HCT116 (cell line): ENCODE measurements around the gene DIAPH3.

Source experiments
- ATF3 ChIP-seq: IDR thresholded peaks from 2 replicates; pipeline ENCODE4 v1.6.1; 2012
- CTCF ChIP-seq, 3 experiments: fragments of 200-600 bp in 1 of 3; sonication (generic) in 1 of 3; IDR thresholded peaks in 2 of 3; conservative IDR thresholded peaks in 1 of 3; 2 replicates each; pipeline ENCODE4 v1.5.1; 2012 to 2017; ENCODE audit warnings: low read depth in 2 of 3, low read length in 2 of 3, antibody characterized with exemption in 1 of 3, borderline replicate concordance in 1 of 3, control low read depth in 1 of 3, mild to moderate bottlenecking in 1 of 3, mixed read lengths in 1 of 3, mixed run types in 1 of 3, moderate library complexity in 1 of 3; ENCODE audit not compliant: insufficient read depth in 1 of 3
- EZH2 ChIP-seq: fragments of 200-600 bp; sonication (generic); IDR thresholded peaks from 2 replicates; pipeline ENCODE4 v1.6.1; 2017; ENCODE audit warnings: antibody characterized with exemption, mixed run types
- EZH2phosphoT487 ChIP-seq: fragments of 200-600 bp; IDR thresholded peaks from 2 replicates; pipeline ENCODE4 v1.6.1; 2018; ENCODE audit warnings: antibody characterized with exemption, borderline replicate concordance
- FOSL1 ChIP-seq: IDR thresholded peaks from 2 replicates; pipeline ENCODE4 v1.6.1; 2012; ENCODE audit warnings: low read depth
- POLR2A ChIP-seq: IDR thresholded peaks from 2 replicates; pipeline ENCODE4 v1.7.0; 2011; ENCODE audit warnings: borderline replicate concordance; ENCODE audit not compliant: insufficient read depth, insufficient read length; ENCODE audit errors: extremely low read depth
- POLR2AphosphoS5 ChIP-seq: IDR thresholded peaks from 2 replicates; pipeline ENCODE4 v1.6.1; 2011; ENCODE audit warnings: mild to moderate bottlenecking, low read depth, low read length, moderate library complexity
- SIN3A ChIP-seq: IDR thresholded peaks from 2 replicates; pipeline ENCODE4 v1.6.1; 2012; ENCODE audit warnings: low read depth
- YY1 ChIP-seq: IDR thresholded peaks from 2 replicates; pipeline ENCODE4 v1.6.1; 2011; ENCODE audit warnings: low read length, low read depth, moderate library complexity, mild to moderate bottlenecking; ENCODE audit not compliant: insufficient replicate concordance; ENCODE audit errors: extremely low read depth
- ZNF274 ChIP-seq: fragments of 200-500 bp; sonication (Bioruptor generic); IDR thresholded peaks from 2 replicates; pipeline ENCODE4 v1.6.1; 2014; ENCODE audit warnings: mild to moderate bottlenecking, low read depth, low read length, inconsistent platforms

- TF ChIP-seq CTCF (IDR thresholded peaks at IDR 0.05 in 2 of 3, conservative IDR thresholded peaks at IDR 0.05 in 1 of 3; ENCODE audit: borderline replicate concordance in 1 of 3, insufficient read depth in 1 of 3, low read depth in 2 of 3, low read length in 2 of 3) (no peak), SIN3A (no peak), FOSL1 (no peak), POLR2AphosphoS5 (no peak), YY1 (no peak), ZNF274 (no peak), EZH2 (no peak), POLR2A (no peak), EZH2phosphoT487 (no peak), ATF3 (no peak)
Observed at GRCh38 chr13:60080850-60081249, 82.9 kb downstream of the DIAPH3 start.
